ENCODE results near the gene HSF2BP.
A peak's percentile ranks its signal among the peaks of the same experiment; 100 is the strongest.
"Not testable (repeated sequence)": the region's sequence is repeated elsewhere in the genome, so short reads cannot be mapped to it uniquely, and the experiment has no call there.

The HSF2BP gene

GRCh38 chr21:43659136-43660000, at the start of gene HSF2BP, which contains the start of gene RRP1B:
HSF2BP (minus strand) TSS chr21:43659488; CDS start chr21:43658096, 1,392 bp downstream.
RRP1B (plus strand) TSS chr21:43659560; CDS start chr21:43659665, 105 bp downstream.
- Histone ChIP-seq H3K27ac (ENCODE audit: low read depth, low read length) (peak within 1 kb of the TSS; percentile 79), H3K27me3 (ENCODE audit: insufficient read depth, low read length) (no peaks in the 10 kb centered on the region), H3K79me2 (ENCODE audit: control insufficient read depth, insufficient read depth, low read length, unreplicated experiment) (peaks cover 45% of the 10 kb centered on the region), H3K4me3 (ENCODE audit: low read depth, low read length) (peak within 1 kb of the TSS; percentile 100), H3K4me1 (ENCODE audit: control insufficient read depth, insufficient read depth, low read length, unreplicated experiment) (peaks cover 28% of the 10 kb centered on the region), H3K36me3 (ENCODE audit: insufficient read depth, low read length) (peaks cover 8% of the 10 kb centered on the region; the same call in 1 of the 2 replicates), H2AFZ (ENCODE audit: low read length, unreplicated experiment) (peak within 1 kb of the TSS; percentile 88)

- no peaks in the 10 kb centered on the region for H3K27me3 ChIP-seq (ENCODE audit: insufficient read depth, low read length)
- H3K79me2 ChIP-seq (ENCODE audit: control insufficient read depth, insufficient read depth, low read length, unreplicated experiment) = no peaks in the 10 kb centered on the region
- H3K36me3 ChIP-seq (ENCODE audit: insufficient read depth, low read length) = no peaks in the 10 kb centered on the region
- no peaks in the 10 kb centered on the region for H3K4me1 ChIP-seq (ENCODE audit: control insufficient read depth, insufficient read depth, low read length, unreplicated experiment)
- no peak overlapping the region for H3K27ac ChIP-seq (ENCODE audit: low read depth, low read length)
- no peak overlapping the region for H2AFZ ChIP-seq (ENCODE audit: low read length, unreplicated experiment)
- H3K4me3 ChIP-seq (ENCODE audit: low read depth, low read length) = no peak overlapping the region
Observed at GRCh38 chr21:43708745-43709381, 49.6 kb upstream of the HSF2BP start.

- no peak overlapping the region for H3K27ac ChIP-seq (ENCODE audit: low read depth, low read length)
- no peak overlapping the region for H2AFZ ChIP-seq (ENCODE audit: low read length, unreplicated experiment)
- peaks cover 10% of the 10 kb centered on the region for H3K4me1 ChIP-seq (ENCODE audit: control insufficient read depth, insufficient read depth, low read length, unreplicated experiment)
- H3K79me2 ChIP-seq (ENCODE audit: control insufficient read depth, insufficient read depth, low read length, unreplicated experiment) = no peaks in the 10 kb centered on the region
- H3K4me3 ChIP-seq (ENCODE audit: low read depth, low read length) = no peak overlapping the region
- H3K27me3 ChIP-seq (ENCODE audit: insufficient read depth, low read length) = no peaks in the 10 kb centered on the region
- H3K36me3 ChIP-seq (ENCODE audit: insufficient read depth, low read length) = no peaks in the 10 kb centered on the region
Observed at GRCh38 chr21:43707462-43707861, 48.2 kb upstream of the HSF2BP start.

GRCh38 chr21:43703035-43703880, 44.0 kb upstream of the HSF2BP start:
- Histone ChIP-seq H3K27ac (ENCODE audit: low read depth, low read length) (no peak overlapping the region; the same call in 1 of the 2 replicates), H3K4me1 (ENCODE audit: control insufficient read depth, insufficient read depth, low read length, unreplicated experiment) (peaks cover 10% of the 10 kb centered on the region), H3K4me3 (ENCODE audit: low read depth, low read length) (no peak overlapping the region), H3K79me2 (ENCODE audit: control insufficient read depth, insufficient read depth, low read length, unreplicated experiment) (no peaks in the 10 kb centered on the region), H2AFZ (ENCODE audit: low read length, unreplicated experiment) (no peak overlapping the region), H3K27me3 (ENCODE audit: insufficient read depth, low read length) (no peaks in the 10 kb centered on the region), H3K36me3 (ENCODE audit: insufficient read depth, low read length) (no peaks in the 10 kb centered on the region)

DNA sequence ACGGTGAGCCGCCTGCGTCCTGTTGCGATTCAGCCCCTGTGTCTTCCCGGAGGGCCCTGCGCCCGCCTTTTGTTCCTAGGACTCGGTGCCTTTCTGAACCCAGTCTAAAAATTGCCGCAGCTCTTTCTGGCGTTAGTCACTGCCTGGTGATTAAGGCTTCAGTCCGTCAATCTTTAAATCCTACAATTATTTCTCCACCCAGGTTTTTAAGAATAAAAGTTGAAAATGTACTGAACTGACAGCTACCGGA, 43.4 kb upstream of the HSF2BP start:
- no peaks in the 10 kb centered on the region for H3K79me2 ChIP-seq (ENCODE audit: control insufficient read depth, insufficient read depth, low read length, unreplicated experiment)
- peaks cover 10% of the 10 kb centered on the region for H3K4me1 ChIP-seq (ENCODE audit: control insufficient read depth, insufficient read depth, low read length, unreplicated experiment)
- no peak overlapping the region for H3K27ac ChIP-seq (ENCODE audit: low read depth, low read length)
- H3K27me3 ChIP-seq (ENCODE audit: insufficient read depth, low read length) = no peaks in the 10 kb centered on the region
- H3K36me3 ChIP-seq (ENCODE audit: insufficient read depth, low read length) = no peaks in the 10 kb centered on the region
- no peak overlapping the region for H2AFZ ChIP-seq (ENCODE audit: low read length, unreplicated experiment)
- H3K4me3 ChIP-seq (ENCODE audit: low read depth, low read length) = no peak overlapping the region

- no peak overlapping the region for H3K4me3 ChIP-seq (ENCODE audit: low read depth, low read length)
- H2AFZ ChIP-seq (ENCODE audit: low read length, unreplicated experiment) = no peak overlapping the region
Observed at GRCh38 chr21:43701936-43702784, 42.9 kb upstream of the HSF2BP start.

DNA sequence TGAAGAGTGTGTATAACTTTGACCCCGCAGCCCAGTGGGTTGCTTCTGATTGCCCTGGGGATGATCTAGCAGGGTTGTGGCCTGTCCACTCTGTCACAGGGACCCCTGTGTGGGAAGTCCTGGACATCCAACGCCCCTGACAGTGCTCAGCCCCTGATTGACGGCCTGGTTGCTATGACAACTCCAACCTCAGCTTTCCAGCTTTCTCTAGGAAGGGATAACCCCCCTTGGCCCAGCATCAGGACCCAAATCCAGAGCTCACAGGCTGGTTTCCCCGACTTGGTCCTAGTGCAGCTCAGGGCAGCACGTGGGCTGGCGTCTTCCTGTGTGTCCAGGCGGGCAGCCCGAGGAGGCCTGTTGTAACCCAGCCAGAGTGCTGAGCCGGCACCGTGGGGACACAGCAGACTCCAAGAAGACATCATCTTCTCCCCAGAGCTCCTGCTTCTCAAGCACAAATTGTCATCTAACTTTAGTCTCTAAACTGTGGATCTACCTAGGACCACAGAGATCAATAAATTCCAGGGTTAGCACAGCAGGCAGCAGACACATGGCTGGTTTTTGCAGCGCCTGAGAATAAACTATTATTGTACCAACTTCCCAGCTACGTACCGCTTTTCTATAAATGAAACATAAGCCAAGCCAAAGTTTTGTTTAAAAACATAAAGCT, 40.8 kb upstream of the HSF2BP start:
- Histone ChIP-seq H3K27ac (ENCODE audit: low read depth, low read length) (no peak overlapping the region), H3K4me1 (ENCODE audit: control insufficient read depth, insufficient read depth, low read length, unreplicated experiment) (peaks cover 10% of the 10 kb centered on the region)

More at GRCh38 chr21:43701936-43702784, 42.9 kb upstream of the HSF2BP start:
- no peaks in the 10 kb centered on the region for H3K36me3 ChIP-seq (ENCODE audit: insufficient read depth, low read length)
- H3K4me1 ChIP-seq (ENCODE audit: control insufficient read depth, insufficient read depth, low read length, unreplicated experiment) = peaks cover 10% of the 10 kb centered on the region
- no peaks in the 10 kb centered on the region for H3K79me2 ChIP-seq (ENCODE audit: control insufficient read depth, insufficient read depth, low read length, unreplicated experiment)
- no peaks in the 10 kb centered on the region for H3K27me3 ChIP-seq (ENCODE audit: insufficient read depth, low read length)
- H3K27ac ChIP-seq (ENCODE audit: low read depth, low read length) = no peak overlapping the region

GRCh38 chr21:43699492-43699777, 40.1 kb upstream of the HSF2BP start:
- not testable (repeated sequence) for H3K79me2 ChIP-seq (ENCODE audit: control insufficient read depth, insufficient read depth, low read length, unreplicated experiment); H3K4me3 ChIP-seq (ENCODE audit: low read depth, low read length); H3K36me3 ChIP-seq (ENCODE audit: insufficient read depth, low read length); H3K27me3 ChIP-seq (ENCODE audit: insufficient read depth, low read length); H3K27ac ChIP-seq (ENCODE audit: low read depth, low read length); H2AFZ ChIP-seq (ENCODE audit: low read length, unreplicated experiment)
- peaks cover 10% of the 10 kb centered on the region for H3K4me1 ChIP-seq (ENCODE audit: control insufficient read depth, insufficient read depth, low read length, unreplicated experiment)

More for the DNA sequence above, 40.8 kb upstream of the HSF2BP start:
- Histone ChIP-seq H3K79me2 (ENCODE audit: control insufficient read depth, insufficient read depth, low read length, unreplicated experiment) (no peaks in the 10 kb centered on the region), H3K27me3 (ENCODE audit: insufficient read depth, low read length) (no peaks in the 10 kb centered on the region), H2AFZ (ENCODE audit: low read length, unreplicated experiment) (no peak overlapping the region), H3K4me3 (ENCODE audit: low read depth, low read length) (no peak overlapping the region), H3K36me3 (ENCODE audit: insufficient read depth, low read length) (no peaks in the 10 kb centered on the region)

DNA sequence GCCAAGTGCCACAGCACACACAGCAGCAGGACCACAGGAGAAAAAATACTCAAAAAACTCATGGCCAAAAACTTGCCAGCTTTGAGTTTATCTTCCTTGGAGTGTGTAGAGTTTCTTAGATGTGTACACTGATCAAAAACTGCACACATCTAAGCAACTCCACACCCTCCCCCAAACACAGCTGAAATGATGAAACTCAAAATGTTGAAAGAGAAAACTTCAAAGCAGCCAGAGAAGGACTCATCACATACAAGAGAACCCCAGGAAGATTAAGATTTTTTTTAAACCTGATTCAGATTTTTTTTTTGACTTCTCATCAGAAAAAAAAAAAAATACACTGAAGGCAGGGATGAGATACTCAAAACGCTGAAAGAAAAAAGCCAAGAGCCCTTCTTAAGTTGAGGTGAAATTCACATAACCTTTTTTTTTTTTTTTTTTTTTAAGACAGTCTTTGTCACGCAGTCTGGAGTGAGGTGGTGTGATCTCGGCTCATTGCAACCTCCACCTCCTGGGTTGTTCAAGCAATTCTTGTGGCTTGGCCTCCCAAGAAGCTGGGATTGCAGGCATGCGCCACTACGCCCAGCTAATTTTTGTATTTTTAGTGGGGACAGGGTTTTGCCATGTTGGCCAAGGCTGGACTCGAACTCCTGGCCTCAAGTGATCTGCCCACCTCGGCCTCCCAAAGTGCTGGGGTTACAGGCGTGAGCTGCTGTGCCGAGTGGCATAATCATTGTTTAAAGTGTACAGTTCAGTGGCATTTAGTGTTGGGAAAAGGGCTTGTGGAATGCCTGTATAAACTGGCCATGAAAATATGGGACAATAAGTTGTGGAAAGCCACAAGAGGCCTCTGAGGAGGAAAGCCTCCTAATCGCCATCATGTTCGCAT, 38.7 kb upstream of the HSF2BP start:
- H3K27ac ChIP-seq (ENCODE audit: low read depth, low read length) = no peak overlapping the region

More for the DNA sequence above, 38.7 kb upstream of the HSF2BP start:
- Histone ChIP-seq H3K4me1 (ENCODE audit: control insufficient read depth, insufficient read depth, low read length, unreplicated experiment) (peaks cover 2% of the 10 kb centered on the region), H2AFZ (ENCODE audit: low read length, unreplicated experiment) (no peak overlapping the region), H3K27me3 (ENCODE audit: insufficient read depth, low read length) (no peaks in the 10 kb centered on the region), H3K36me3 (ENCODE audit: insufficient read depth, low read length) (no peaks in the 10 kb centered on the region), H3K79me2 (ENCODE audit: control insufficient read depth, insufficient read depth, low read length, unreplicated experiment) (no peaks in the 10 kb centered on the region), H3K4me3 (ENCODE audit: low read depth, low read length) (no peak overlapping the region)
